CD4-positive, alpha-beta T cell (primary cell): ENCODE data around the gene AXIN1. TPM values are rescaled to one million over a fixed set of nuclear protein-coding genes. Genes with fewer than 3 reads are reported as not detected.
"Not testable (repeated sequence)": the region's sequence is repeated elsewhere in the genome, so short reads cannot be mapped to it uniquely, and the experiment has no call there.

ENCODE experiments used
- ATAC-seq: fragments of 200-7000 bp; cut with Tn5 transposase; one replicate; pipeline ENCODE4 v1.10.0; 2022; ENCODE audit warnings: mild to moderate bottlenecking; ENCODE audit not compliant: poor library complexity
- CTCF ChIA-PET: fragments of 350-600 bp; sonication (Branson Sonifier 250); formaldehyde crosslinking; loops from one replicate; lab custom pipeline; 2021; ENCODE audit warnings: antibody characterized with exemption, inconsistent platforms; lab: Charles Lee
- POLR2A ChIA-PET: fragments of 350-600 bp; sonication (Branson Sonifier 250); formaldehyde crosslinking; loops from one replicate; lab custom pipeline; 2021; ENCODE audit warnings: antibody characterized with exemption, inconsistent platforms; lab: Charles Lee
- DNase-seq, 14 experiments: peaks; one replicate each; pipeline ENCODE4 v3.0.0-alpha.2; 2013 to 2020; ENCODE audit warnings: mixed read lengths in 2 of 14
- H3K27ac ChIP-seq, 2 donors: one replicate each; pipeline versions ENCODE4 v1.5.1 to v1.7.0; 2013; ENCODE audit warnings: low read length in 2 of 2, low read depth in 1 of 2, mild to moderate bottlenecking in 1 of 2
- H3K27me3 ChIP-seq, 2 experiments: 1 replicate in 1 of 2; 2 replicates in 1 of 2; pipeline versions ENCODE4 v1.6.1 to v1.7.0; 2013; ENCODE audit warnings: low read length in 2 of 2, control low read depth in 1 of 2, mild to moderate bottlenecking in 1 of 2, moderate library complexity in 1 of 2; ENCODE audit not compliant: insufficient read depth in 2 of 2, control insufficient read depth in 1 of 2
- H3K36me3 ChIP-seq: one replicate; pipeline ENCODE4 v1.6.1; 2013; ENCODE audit warnings: low read length, control low read depth; ENCODE audit not compliant: insufficient read depth
- H3K4me1 ChIP-seq: one replicate; pipeline ENCODE4 v1.6.1; 2013; ENCODE audit warnings: low read length, control low read depth; ENCODE audit not compliant: insufficient read depth
- H3K4me3 ChIP-seq: one replicate; pipeline ENCODE4 v1.5.1; 2013; ENCODE audit warnings: mild to moderate bottlenecking, low read length, moderate library complexity
- H3K9me3 ChIP-seq, 2 experiments: 1 replicate in 1 of 2; 2 replicates in 1 of 2; pipeline versions ENCODE4 v1.6.1 to v1.7.0; 2013; ENCODE audit warnings: low read length in 2 of 2, mild to moderate bottlenecking in 2 of 2, control low read depth in 1 of 2, moderate library complexity in 1 of 2; ENCODE audit not compliant: control insufficient read depth in 1 of 2, insufficient read depth in 1 of 2
- H3K27ac Mint-ChIP-seq: one replicate; pipeline ENCODE4 v1.8.0; 2020; ENCODE audit warnings: mixed read lengths
- H3K27me3 Mint-ChIP-seq: one replicate; pipeline ENCODE4 v1.8.0; 2021; ENCODE audit warnings: mixed read lengths
- H3K36me3 Mint-ChIP-seq: one replicate; pipeline ENCODE4 v1.8.0; 2021; ENCODE audit warnings: low read depth, mixed read lengths
- H3K4me1 Mint-ChIP-seq: one replicate; pipeline ENCODE4 v1.8.0; 2021; ENCODE audit warnings: low read depth, mixed read lengths
- H3K4me3 Mint-ChIP-seq: one replicate; pipeline ENCODE4 v1.8.0; 2020; ENCODE audit warnings: mild to moderate bottlenecking, mixed read lengths
- H3K9me3 Mint-ChIP-seq: one replicate; pipeline ENCODE4 v1.8.0; 2020; ENCODE audit warnings: mixed read lengths
- CTCF ChIP-seq: fragments of 200-600 bp; IDR thresholded peaks from one replicate; pipeline ENCODE4 v1.8.0; 2022; ENCODE audit warnings: antibody characterized with exemption, mild to moderate bottlenecking
- intact Hi-C, 2 experiments: fragments of 100-400 bp; cut with DNase I in 1 of 2; cut with micrococcal nuclease in 1 of 2; formaldehyde crosslinking; loops; one replicate each; pipeline versions ENCODE4 v1.15.1 to v1.9.0; 2023 to 2025; cut with DNase I, micrococcal nuclease
- total RNA-seq, 174 experiments: library from RNA in 2 of 174; stranded (reverse) in 2 of 174; gene quantifications; one replicate each; pipeline ENCODE4 v1.2.3 and lab custom pipeline; 2021 to 2026

AXIN1 gene
- total RNA-seq, 2 experiments from 2014 or later, result 24.7 to 26.3 TPM

GRCh38 chr16:351804-352520 is 561 bp downstream of the AXIN1 start:
- CTCF ChIA-PET, result interaction anchor here (0.7 to 1.1 kb wide), 6 partner anchors 14 to 284 kb away, joined by 3 to 5 read pairs (median 3); partner anchors contain the start of genes FAM234A and METTL26
- Histone ChIP-seq H3K4me3 (peak overlapping the region; percentile 57), H3K36me3 (peaks cover 20% of the 10 kb centered on the region), H3K4me1 (peaks cover 78% of the 10 kb centered on the region), H3K27me3 (no peaks in the 10 kb centered on the region), H3K9me3 (no peaks in the 10 kb centered on the region), H3K27ac (no peak overlapping the region)
- Mint-ChIP-seq H3K36me3 (peaks cover 23% of the 10 kb centered on the region), H3K4me1 (peaks cover 69% of the 10 kb centered on the region), H3K27ac (peak overlapping the region; percentile 94), H3K9me3 (no peaks in the 10 kb centered on the region), H3K4me3 (peak overlapping the region; percentile 99), H3K27me3 (no peaks in the 10 kb centered on the region)
- peak; percentile 19 for ATAC-seq
- DNase-seq, result peak in 8 of 14 experiments; percentile 18 to 51 (median 28)
- TF ChIP-seq CTCF, result no peak
- POLR2A ChIA-PET, result interaction anchor here (0.6 to 3.5 kb wide), 11 partner anchors 8 to 315 kb away, joined by 3 to 19 read pairs (median 4); partner anchors contain the start of genes DECR2, FAM234A and LUC7L
- intact Hi-C loops, result loop anchor here (1.0 to 5.0 kb wide), 10 partner anchors 18 to 213 kb away; partner anchors contain the start of genes DECR2 (in 2 of the 2), FAM234A (in 2 of the 2), RAB11FIP3 (in 2 of the 2) and MRPL28 (in 1 of the 2)

GRCh38 chr16:350203-350602 is 2.3 kb downstream of the AXIN1 start:
- no peak overlapping the region for H3K27ac ChIP-seq
- Mint-ChIP-seq H3K27ac (peak overlapping the region; percentile 94), H3K36me3 (peaks cover 41% of the 10 kb centered on the region), H3K27me3 (no peaks in the 10 kb centered on the region), H3K9me3 (no peaks in the 10 kb centered on the region), H3K4me1 (peaks cover 81% of the 10 kb centered on the region), H3K4me3 (peak overlapping the region; percentile 99)
- peaks cover 36% of the 10 kb centered on the region for H3K36me3 ChIP-seq
- H3K4me3 ChIP-seq, result no peak overlapping the region
- DNase-seq (no peak), ATAC-seq (no peak)
- H3K27me3 ChIP-seq, result no peaks in the 10 kb centered on the region
- ChIA-PET POLR2A (interaction anchor here (0.6 to 0.8 kb wide), 2 partner anchors 15 to 50 kb away, joined by 3 read pairs; no protein-coding TSS in a partner anchor), CTCF (interaction anchor here (1.2 to 1.4 kb wide), 3 partner anchors 11 to 243 kb away, joined by 3 to 4 read pairs (median 4); partner anchors contain the start of gene FAM234A)
- intact Hi-C loops, result loop anchor here (5.0 kb wide), 3 partner anchors 38 to 77 kb away; partner anchors contain the start of genes DECR2 (in 1 of the 2) and RAB11FIP3 (in 1 of the 2)
- H3K9me3 ChIP-seq, result no peaks in the 10 kb centered on the region
- peaks cover 78% of the 10 kb centered on the region for H3K4me1 ChIP-seq
- no peak for TF ChIP-seq CTCF

GRCh38 chr16:349211-349610 is 3.3 kb downstream of the AXIN1 start:
- H3K4me3 Mint-ChIP-seq, result peak overlapping the region; percentile 72
- peaks cover 49% of the 10 kb centered on the region for H3K36me3 Mint-ChIP-seq
- no peak for TF ChIP-seq CTCF
- intact Hi-C loops, result no loop called here
- H3K4me1 ChIP-seq, result peaks cover 73% of the 10 kb centered on the region
- CTCF ChIA-PET, result no interaction called here
- no peak for DNase-seq
- H3K36me3 ChIP-seq, result peaks cover 45% of the 10 kb centered on the region
- peak overlapping the region; percentile 62 for H3K27ac Mint-ChIP-seq
- no peaks in the 10 kb centered on the region for H3K9me3 Mint-ChIP-seq
- no peak overlapping the region for H3K4me3 ChIP-seq
- H3K27me3 ChIP-seq, result no peaks in the 10 kb centered on the region
- no peak overlapping the region for H3K27ac ChIP-seq
- peaks cover 79% of the 10 kb centered on the region for H3K4me1 Mint-ChIP-seq
- H3K27me3 Mint-ChIP-seq, result no peaks in the 10 kb centered on the region
- POLR2A ChIA-PET, result interaction anchor here (1.1 kb wide), 2 partner anchors 8 to 114 kb away, joined by 3 to 5 read pairs; partner anchors contain the start of gene FAM234A
- no peak for ATAC-seq
- no peaks in the 10 kb centered on the region for H3K9me3 ChIP-seq

- H3K27me3 Mint-ChIP-seq, intact Hi-C loops, H3K9me3 ChIP-seq, ATAC-seq, H3K27ac ChIP-seq, H3K9me3 Mint-ChIP-seq, CTCF ChIA-PET, H3K4me3 ChIP-seq, DNase-seq, H3K27me3 ChIP-seq: not testable (repeated sequence)
- Mint-ChIP-seq H3K4me1 (peaks cover 71% of the 10 kb centered on the region), H3K36me3 (peaks cover 55% of the 10 kb centered on the region), H3K27ac (peak overlapping the region; percentile 44), H3K4me3 (peak overlapping the region; percentile 45)
- POLR2A ChIA-PET, result interaction anchor here (1.1 kb wide), 1 partner anchor 114 kb away, joined by 5 read pairs; the partner anchor contains the start of gene FAM234A
- Histone ChIP-seq H3K36me3 (peaks cover 46% of the 10 kb centered on the region), H3K4me1 (peaks cover 70% of the 10 kb centered on the region)
These were observed 4.0 kb downstream of the AXIN1 start for GRCh38 chr16:348495-348894.
